ENCODE measurements around the gene TREML2.
"Not testable (repeated sequence)": the region's sequence is repeated elsewhere in the genome, so short reads cannot be mapped to it uniquely, and the experiment has no call there.

TREML2 gene

GRCh38 chr6:41209547-41210320, 8.8 kb upstream of the TREML2 start:
- in situ Hi-C loops (cut with HindIII; ENCODE audit: low sequenced_read_pairs), result no loop called here

GRCh38 chr6:41208439-41209106, 7.6 kb upstream of the TREML2 start:
- in situ Hi-C loops (cut with HindIII; ENCODE audit: low sequenced_read_pairs), result no loop called here

GRCh38 chr6:41204156-41204555, 3.2 kb upstream of the TREML2 start:
- in situ Hi-C loops (cut with HindIII; ENCODE audit: low sequenced_read_pairs), result no loop called here

- in situ Hi-C loops (cut with HindIII; ENCODE audit: low sequenced_read_pairs), result no loop called here
Observed at GRCh38 chr6:41201764-41202173, 820 bp upstream of the TREML2 start.

GRCh38 chr6:41200296-41200900, 551 bp downstream of the TREML2 start:
- in situ Hi-C loops (cut with HindIII; ENCODE audit: low sequenced_read_pairs), result no loop called here

GRCh38 chr6:41199552-41200246, 1.2 kb downstream of the TREML2 start:
- in situ Hi-C loops (cut with HindIII; ENCODE audit: low sequenced_read_pairs), result no loop called here

- in situ Hi-C loops (cut with HindIII; ENCODE audit: low sequenced_read_pairs), result no loop called here
Observed at GRCh38 chr6:41197234-41197633, 3.7 kb downstream of the TREML2 start.

- in situ Hi-C loops (cut with HindIII; ENCODE audit: low sequenced_read_pairs), result no loop called here
Observed at GRCh38 chr6:41194386-41194785, 6.6 kb downstream of the TREML2 start.

GRCh38 chr6:41193884-41194283, 7.1 kb downstream of the TREML2 start:
- in situ Hi-C loops (cut with HindIII; ENCODE audit: low sequenced_read_pairs), result no loop called here

- in situ Hi-C loops (cut with HindIII; ENCODE audit: low sequenced_read_pairs), result no loop called here
Observed at GRCh38 chr6:41193171-41193734, 7.7 kb downstream of the TREML2 start.

GRCh38 chr6:41191569-41191968, 9.4 kb downstream of the TREML2 start:
- in situ Hi-C loops (cut with HindIII; ENCODE audit: low sequenced_read_pairs), result no loop called here

GRCh38 chr6:41190791-41191190, 10.2 kb downstream of the TREML2 start:
- in situ Hi-C loops (cut with HindIII; ENCODE audit: low sequenced_read_pairs), result no loop called here

- in situ Hi-C loops (cut with HindIII; ENCODE audit: low sequenced_read_pairs), result no loop called here
Observed at GRCh38 chr6:41189967-41190366, 11.0 kb downstream of the TREML2 start.

- in situ Hi-C loops (cut with HindIII; ENCODE audit: low sequenced_read_pairs), result not testable (repeated sequence)
Observed at GRCh38 chr6:41189046-41189445, 11.9 kb downstream of the TREML2 start.

- in situ Hi-C loops (cut with HindIII; ENCODE audit: low sequenced_read_pairs), result no loop called here
Observed at GRCh38 chr6:41187924-41188886, 12.7 kb downstream of the TREML2 start.

GRCh38 chr6:41186031-41186562, 14.9 kb downstream of the TREML2 start:
- in situ Hi-C loops (cut with HindIII; ENCODE audit: low sequenced_read_pairs), result no loop called here

GRCh38 chr6:41184761-41185160, 16.2 kb downstream of the TREML2 start:
- in situ Hi-C loops (cut with HindIII; ENCODE audit: low sequenced_read_pairs), result no loop called here

- in situ Hi-C loops (cut with HindIII; ENCODE audit: low sequenced_read_pairs), result no loop called here
Observed at GRCh38 chr6:41182069-41183034, 18.6 kb downstream of the TREML2 start.

- in situ Hi-C loops (cut with HindIII; ENCODE audit: low sequenced_read_pairs), result no loop called here
Observed at GRCh38 chr6:41181566-41181965, 19.4 kb downstream of the TREML2 start.
